Activated naive CD8-positive, alpha-beta T cell (primary cell): ENCODE data around the gene NCAPH2.
A peak's percentile ranks its signal among the peaks of the same experiment; 100 is the strongest.

Experiments
- H3K27ac Mint-ChIP-seq: one replicate; pipeline ENCODE4 v1.8.0; 2021; ENCODE audit warnings: mixed read lengths
- H3K27me3 Mint-ChIP-seq: one replicate; pipeline ENCODE4 v1.8.0; 2021; ENCODE audit warnings: mixed read lengths
- H3K36me3 Mint-ChIP-seq: one replicate; pipeline ENCODE4 v1.8.0; 2021; ENCODE audit warnings: mixed read lengths
- H3K4me1 Mint-ChIP-seq: one replicate; pipeline ENCODE4 v1.8.0; 2021; ENCODE audit warnings: low read depth, mixed read lengths
- H3K4me3 Mint-ChIP-seq: one replicate; pipeline ENCODE4 v1.8.0; 2021; ENCODE audit warnings: mild to moderate bottlenecking, mixed read lengths
- H3K9me3 Mint-ChIP-seq: one replicate; pipeline ENCODE4 v1.8.0; 2021; ENCODE audit warnings: low read depth, mixed read lengths

Gene NCAPH2

DNA sequence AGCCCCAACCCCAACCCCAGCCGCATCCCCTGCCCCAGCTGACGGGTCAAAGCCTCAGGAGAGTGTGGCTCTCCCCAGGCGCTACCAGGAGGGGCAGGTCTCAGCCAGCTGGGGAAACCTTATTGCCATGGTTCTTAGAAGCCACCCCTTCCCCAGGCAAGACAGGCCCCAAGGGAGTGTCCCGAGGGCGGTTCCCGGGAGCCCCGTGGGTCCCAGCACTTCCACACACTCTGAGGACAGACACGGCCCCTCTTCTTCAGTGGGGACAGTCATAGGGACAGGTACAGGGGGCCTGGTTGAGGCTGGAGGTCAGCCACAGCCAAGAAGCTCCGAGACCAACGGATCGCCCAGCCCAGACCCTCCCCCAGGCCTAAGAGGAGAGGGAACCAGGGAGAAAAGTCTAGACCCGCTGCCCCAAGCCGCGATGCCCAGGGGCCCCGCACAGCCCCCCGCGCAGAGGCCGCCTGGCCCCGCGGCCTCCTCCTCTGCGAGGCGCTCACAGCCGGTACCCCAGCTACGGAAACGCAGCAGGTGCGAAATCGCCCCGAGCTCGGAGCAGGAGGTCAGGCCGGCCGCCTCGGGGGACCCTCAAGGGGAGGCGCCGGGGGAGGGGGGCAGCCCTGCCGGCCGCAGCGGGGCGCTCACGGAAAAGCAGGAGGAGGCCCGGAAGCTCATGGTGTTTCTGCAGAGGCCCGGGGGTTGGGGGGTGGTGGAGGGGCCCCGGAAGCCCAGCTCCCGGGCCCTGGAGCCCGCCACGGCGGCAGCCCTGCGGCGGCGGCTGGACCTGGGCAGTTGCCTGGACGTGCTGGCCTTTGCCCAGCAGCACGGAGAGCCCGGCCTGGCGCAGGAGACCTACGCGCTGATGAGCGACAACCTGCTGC lies 40.3 kb downstream of the NCAPH2 start:
- peak overlapping the region; percentile 75 for H3K4me3 Mint-ChIP-seq
- no peaks in the 10 kb centered on the region for H3K9me3 Mint-ChIP-seq
- peaks cover 40% of the 10 kb centered on the region for H3K4me1 Mint-ChIP-seq
- H3K27ac Mint-ChIP-seq = peak overlapping the region; percentile 64
- H3K36me3 Mint-ChIP-seq = no peaks in the 10 kb centered on the region
- H3K27me3 Mint-ChIP-seq = no peaks in the 10 kb centered on the region

DNA sequence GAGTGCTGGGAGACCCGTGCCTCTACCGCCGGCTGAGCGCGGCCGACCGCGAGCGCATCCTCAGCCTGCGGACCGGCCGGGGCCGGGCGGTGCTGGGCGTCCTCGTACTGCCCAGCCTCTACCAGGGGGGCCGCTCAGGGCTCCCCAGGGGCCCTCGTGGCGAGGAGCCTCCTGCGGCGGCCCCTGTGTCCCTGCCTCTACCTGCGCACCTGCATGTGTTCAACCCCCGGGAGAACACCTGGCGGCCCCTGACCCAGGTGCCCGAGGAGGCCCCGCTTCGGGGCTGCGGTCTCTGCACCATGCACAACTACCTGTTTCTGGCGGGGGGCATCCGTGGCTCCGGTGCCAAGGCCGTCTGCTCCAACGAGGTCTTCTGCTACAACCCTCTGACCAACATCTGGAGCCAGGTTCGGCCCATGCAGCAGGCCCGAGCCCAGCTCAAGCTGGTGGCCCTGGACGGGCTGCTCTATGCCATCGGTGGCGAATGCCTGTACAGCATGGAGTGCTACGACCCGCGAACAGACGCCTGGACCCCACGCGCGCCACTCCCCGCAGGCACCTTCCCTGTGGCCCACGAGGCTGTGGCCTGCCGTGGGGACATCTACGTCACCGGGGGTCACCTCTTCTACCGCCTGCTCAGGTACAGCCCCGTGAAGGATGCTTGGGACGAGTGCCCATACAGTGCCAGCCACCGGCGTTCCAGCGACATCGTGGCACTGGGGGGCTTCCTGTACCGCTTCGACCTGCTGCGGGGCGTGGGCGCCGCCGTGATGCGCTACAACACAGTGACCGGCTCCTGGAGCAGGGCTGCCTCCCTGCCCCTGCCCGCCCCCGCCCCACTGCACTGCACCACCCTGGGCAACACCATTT lies 41.1 kb downstream of the NCAPH2 start:
- Mint-ChIP-seq H3K27ac (peak overlapping the region; percentile 86), H3K4me3 (peak overlapping the region; percentile 79), H3K27me3 (no peaks in the 10 kb centered on the region), H3K9me3 (no peaks in the 10 kb centered on the region), H3K4me1 (peaks cover 40% of the 10 kb centered on the region), H3K36me3 (no peaks in the 10 kb centered on the region)

DNA sequence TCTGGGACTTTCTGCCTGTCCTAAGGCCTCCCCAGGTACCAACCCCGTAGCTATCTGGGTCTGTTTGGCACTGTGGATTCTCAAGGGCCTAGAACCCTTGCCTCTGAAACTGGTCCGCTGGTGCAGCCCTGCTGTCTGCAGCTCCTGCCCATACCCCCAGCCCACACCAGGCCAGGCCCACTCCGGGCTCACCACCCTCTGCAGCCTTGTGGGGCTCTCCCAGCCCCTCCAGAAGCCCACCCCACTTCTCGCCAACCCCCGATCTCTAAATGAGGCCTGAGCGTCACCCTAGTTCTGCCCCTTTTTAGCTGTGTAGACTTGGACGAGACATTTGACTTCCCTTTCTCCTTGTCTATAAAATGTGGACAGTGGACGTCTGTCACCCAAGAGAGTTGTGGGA lies 42.4 kb downstream of the NCAPH2 start:
- H3K9me3 Mint-ChIP-seq = no peaks in the 10 kb centered on the region
- H3K4me1 Mint-ChIP-seq = peaks cover 29% of the 10 kb centered on the region
- H3K4me3 Mint-ChIP-seq = peak overlapping the region; percentile 79
- no peaks in the 10 kb centered on the region for H3K36me3 Mint-ChIP-seq
- H3K27me3 Mint-ChIP-seq = no peaks in the 10 kb centered on the region
- H3K27ac Mint-ChIP-seq = peak overlapping the region; percentile 75

DNA sequence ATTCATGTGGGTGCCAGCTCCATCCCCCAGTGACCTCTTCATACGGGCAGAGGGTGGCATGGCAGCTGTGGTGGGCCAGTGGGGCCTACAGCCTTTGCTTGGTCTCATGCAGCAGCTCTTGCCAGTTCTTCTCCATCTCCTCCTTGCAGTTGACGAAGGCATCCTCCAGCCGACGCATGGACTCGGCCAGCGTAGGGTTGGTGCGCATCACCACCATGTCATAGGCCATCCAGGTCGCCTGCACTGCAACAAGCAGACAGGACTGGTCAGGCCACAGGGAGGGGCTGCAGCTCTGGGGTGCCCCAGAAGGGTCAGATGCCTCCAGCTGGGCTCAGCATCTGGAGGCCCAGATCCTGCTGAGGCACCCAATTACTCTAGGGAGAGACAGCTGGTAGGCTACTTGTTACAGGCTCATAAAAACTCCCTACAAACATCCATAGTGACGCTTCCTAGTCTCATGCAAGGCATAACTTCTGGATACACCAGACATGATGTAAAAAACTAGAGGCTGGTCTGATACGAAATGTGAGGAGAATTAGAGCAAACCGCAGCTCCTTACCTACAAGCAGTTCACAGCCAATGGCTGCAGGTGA lies 43.2 kb downstream of the NCAPH2 start:
- no peaks in the 10 kb centered on the region for H3K9me3 Mint-ChIP-seq
- H3K27ac Mint-ChIP-seq = peak overlapping the region; percentile 41
- H3K36me3 Mint-ChIP-seq = no peaks in the 10 kb centered on the region
- peak overlapping the region; percentile 79 for H3K4me3 Mint-ChIP-seq
- no peaks in the 10 kb centered on the region for H3K27me3 Mint-ChIP-seq
- H3K4me1 Mint-ChIP-seq = peaks cover 21% of the 10 kb centered on the region

DNA sequence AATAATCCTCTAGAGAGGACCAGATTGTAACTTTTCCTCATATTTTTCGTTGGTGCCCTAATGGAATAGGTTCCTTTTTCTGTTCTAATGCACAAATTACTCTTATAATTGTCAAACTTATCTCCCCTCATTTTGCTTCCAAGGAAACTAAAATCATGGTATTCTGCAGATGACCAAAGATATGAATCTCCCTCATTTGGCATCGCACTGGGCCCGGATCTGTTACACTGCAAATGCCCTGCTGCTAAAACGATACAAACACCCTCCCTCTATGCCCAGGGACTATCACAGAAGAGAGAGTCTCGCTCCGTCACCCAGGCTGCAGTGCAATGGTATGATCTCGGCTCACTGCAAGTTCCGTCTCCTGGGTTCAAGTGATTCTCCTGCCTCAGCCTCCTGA lies 45.3 kb downstream of the NCAPH2 start:
- Mint-ChIP-seq H3K36me3 (no peaks in the 10 kb centered on the region), H3K27me3 (no peaks in the 10 kb centered on the region), H3K9me3 (no peaks in the 10 kb centered on the region), H3K4me3 (no peak overlapping the region), H3K27ac (no peak overlapping the region), H3K4me1 (peaks cover 18% of the 10 kb centered on the region)

DNA sequence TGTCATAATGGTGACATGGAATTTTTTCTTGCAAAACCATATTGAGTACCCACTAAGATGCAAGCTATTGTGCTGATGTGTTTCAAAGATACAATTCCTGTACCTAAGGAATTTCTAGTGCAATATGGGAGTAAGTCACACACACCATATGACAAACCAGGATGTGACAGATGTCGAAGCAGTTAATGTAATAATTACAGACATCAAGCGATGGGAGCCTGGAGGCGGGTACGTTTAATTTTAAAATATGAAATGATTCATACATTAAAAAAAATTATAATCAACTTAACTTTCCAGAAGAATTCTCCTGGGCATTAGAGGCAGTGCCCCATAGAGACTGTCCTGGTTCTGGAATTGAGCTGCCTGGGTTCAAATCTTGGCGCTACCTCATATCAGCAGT lies 48.7 kb downstream of the NCAPH2 start:
- Mint-ChIP-seq H3K9me3 (no peaks in the 10 kb centered on the region), H3K27me3 (no peaks in the 10 kb centered on the region), H3K4me3 (no peak overlapping the region), H3K27ac (no peak overlapping the region), H3K36me3 (no peaks in the 10 kb centered on the region), H3K4me1 (peaks cover 5% of the 10 kb centered on the region)

DNA sequence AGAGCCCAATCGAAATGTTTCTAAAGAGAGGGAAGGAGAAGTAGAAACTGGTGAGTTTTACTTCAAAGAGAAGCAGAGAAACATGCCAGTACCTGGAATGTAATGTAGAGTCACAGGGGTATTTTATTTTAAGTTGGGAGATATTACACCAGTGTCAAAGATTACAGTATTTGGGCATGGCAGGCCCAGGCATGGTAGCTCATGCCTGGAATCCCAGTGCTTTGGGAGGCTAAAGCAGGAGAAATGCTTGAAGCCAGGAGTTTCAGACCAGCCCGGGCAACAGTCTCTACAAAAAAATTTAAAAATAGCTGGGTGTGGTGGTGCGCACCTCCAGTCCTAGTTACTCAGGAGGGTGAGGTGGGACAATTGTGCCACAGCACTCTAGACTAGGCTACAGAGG lies 52.0 kb downstream of the NCAPH2 start:
- H3K4me1 Mint-ChIP-seq = peaks cover 13% of the 10 kb centered on the region
- no peaks in the 10 kb centered on the region for H3K36me3 Mint-ChIP-seq
- H3K27ac Mint-ChIP-seq = no peak overlapping the region
- no peaks in the 10 kb centered on the region for H3K9me3 Mint-ChIP-seq
- H3K27me3 Mint-ChIP-seq = no peaks in the 10 kb centered on the region
- H3K4me3 Mint-ChIP-seq = no peak overlapping the region

DNA sequence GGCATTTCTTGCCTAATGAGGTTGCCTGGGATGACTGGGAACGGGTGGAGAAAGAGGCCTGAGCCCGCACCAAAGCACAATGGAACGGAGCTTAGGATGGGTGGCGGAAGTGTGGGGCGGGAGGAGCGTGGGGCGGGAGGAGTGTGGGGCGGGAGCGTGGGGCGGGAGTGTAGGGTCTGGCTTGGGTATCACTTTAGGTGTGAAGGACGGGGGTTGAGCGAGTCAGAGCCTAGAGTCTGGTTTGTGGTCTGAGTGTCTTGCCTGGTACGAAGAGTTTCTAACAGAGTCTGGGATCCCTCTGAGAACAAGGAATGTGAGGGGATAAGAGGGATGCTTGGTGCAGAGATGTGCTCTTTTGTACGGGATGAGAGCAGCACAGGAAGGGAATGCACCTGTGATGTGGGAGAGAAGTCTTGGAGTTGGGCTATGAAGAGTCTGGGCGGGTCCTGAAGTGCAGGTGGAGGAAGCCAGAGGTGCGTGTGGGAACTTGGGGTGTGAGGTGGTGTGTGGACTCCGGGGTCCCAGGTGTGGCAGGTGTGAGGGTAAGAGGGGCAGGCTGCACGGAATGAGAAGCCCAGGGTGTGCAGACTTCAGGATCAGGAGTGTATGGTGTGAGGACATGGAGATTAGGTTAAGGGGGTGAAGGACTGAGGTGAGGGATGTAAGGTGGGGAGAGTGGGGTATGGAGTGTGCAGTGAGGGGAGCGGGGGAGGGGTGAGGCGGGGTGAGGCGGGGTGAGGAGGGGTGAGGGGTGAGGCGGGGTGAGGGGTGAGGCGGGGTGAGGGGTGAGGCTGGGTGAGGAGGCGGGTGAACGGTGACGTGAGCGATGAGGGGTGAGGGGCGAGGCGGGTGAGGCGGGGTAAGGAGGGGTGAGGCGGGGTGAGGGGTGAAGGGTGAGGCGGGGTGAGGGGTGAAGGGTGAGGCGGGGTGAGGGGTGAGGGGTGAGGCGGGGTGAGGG lies 53.7 kb downstream of the NCAPH2 start:
- no peaks in the 10 kb centered on the region for H3K27me3 Mint-ChIP-seq
- no peaks in the 10 kb centered on the region for H3K9me3 Mint-ChIP-seq
- peak overlapping the region; percentile 61 for H3K4me3 Mint-ChIP-seq
- H3K27ac Mint-ChIP-seq = peak overlapping the region; percentile 50
- peaks cover 13% of the 10 kb centered on the region for H3K4me1 Mint-ChIP-seq
- no peaks in the 10 kb centered on the region for H3K36me3 Mint-ChIP-seq

DNA sequence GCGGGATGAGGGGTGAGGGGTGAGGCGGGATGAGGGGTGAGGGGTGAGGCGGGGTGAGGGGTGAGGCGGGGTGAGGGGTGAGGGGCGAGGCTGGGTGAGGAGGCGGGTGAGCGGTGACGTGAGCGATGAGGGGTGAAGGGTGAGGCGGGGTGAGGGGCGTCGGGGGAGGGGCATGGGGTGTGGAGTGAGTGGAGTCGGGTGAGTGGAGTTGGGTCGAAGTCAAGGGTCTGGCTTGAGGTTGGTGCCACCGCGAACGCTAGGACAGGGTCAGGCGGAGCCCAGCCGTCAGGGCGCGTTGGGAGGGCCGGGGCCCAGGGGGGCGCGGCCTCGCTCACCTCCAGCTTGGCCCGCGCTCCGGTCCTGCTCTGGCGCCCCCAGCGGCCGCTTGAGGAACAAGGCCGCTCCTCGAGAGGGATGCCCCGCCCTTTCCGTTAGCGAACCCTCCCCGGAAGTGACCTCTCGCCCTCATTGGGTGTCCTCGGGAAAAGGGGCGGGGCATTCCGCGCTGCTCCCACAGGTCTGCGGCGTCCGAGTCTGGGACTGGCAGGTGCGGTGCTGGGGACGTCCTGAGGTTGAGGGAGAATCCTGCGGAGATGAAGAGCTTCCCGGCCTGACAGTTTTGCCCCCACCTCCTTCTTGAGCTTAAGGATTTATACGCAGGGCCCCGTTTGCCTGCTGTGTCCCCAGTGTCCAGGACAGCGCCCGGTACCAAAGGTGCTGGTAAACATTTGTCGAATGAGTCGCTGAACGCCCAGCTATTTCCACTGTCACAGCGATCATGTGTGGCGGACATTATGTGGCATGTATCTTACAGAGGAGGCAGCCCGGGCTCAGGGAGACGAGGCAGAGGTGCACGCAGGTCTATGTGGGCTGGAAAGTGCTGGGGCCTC lies 54.7 kb downstream of the NCAPH2 start, which contains the start of gene SYCE3:
Gene SYCE3 (minus strand): TSS at position 397 of the 890 bp plus-strand sequence. CDS start 6,514 bp downstream, outside the sequence.
- no peaks in the 10 kb centered on the region for H3K36me3 Mint-ChIP-seq
- H3K27me3 Mint-ChIP-seq = no peaks in the 10 kb centered on the region
- H3K9me3 Mint-ChIP-seq = no peaks in the 10 kb centered on the region
- peaks cover 13% of the 10 kb centered on the region for H3K4me1 Mint-ChIP-seq
- peak within 1 kb of the TSS; percentile 77 for H3K27ac Mint-ChIP-seq
- H3K4me3 Mint-ChIP-seq = peak within 1 kb of the TSS; percentile 94

DNA sequence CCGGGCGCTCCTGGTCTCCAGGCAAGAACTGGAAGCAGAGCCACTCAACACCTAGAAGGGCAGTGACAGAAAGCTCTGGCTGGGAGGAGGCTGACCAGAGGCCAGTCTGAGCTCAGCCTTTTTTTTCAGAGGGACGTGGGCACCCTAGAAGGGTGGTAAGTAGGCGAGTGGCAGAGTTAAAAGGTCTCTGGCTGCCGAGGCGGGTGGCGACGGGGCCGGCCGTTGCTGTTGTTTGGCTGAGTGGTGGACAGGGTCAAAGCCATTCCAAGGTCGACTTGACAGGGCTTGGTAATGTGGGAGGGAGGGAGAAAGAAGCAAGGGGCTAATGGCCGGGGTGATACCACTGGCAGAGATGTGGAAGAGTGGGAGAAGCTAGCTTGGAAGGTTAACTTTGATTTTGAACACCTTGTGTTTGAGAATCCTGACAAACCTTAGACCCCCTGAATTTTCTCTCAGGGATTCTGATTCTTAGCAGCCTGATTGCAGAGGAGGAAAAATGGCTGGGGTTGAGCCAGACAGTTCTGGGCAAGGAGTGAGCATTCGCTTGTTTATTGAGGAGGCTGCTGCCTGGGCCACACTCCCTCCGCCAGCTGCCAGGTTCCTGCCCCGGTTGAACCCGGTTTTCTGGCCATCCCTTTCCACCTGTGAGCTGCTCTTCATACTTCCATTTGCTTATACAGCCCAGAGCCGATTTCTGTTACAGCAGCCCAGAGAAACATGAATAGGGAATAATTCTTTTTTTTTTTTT lies 55.6 kb downstream of the NCAPH2 start:
- peaks cover 13% of the 10 kb centered on the region for H3K4me1 Mint-ChIP-seq
- peak overlapping the region; percentile 94 for H3K4me3 Mint-ChIP-seq
- H3K36me3 Mint-ChIP-seq = no peaks in the 10 kb centered on the region
- no peaks in the 10 kb centered on the region for H3K27me3 Mint-ChIP-seq
- no peaks in the 10 kb centered on the region for H3K9me3 Mint-ChIP-seq
- peak overlapping the region; percentile 77 for H3K27ac Mint-ChIP-seq

DNA sequence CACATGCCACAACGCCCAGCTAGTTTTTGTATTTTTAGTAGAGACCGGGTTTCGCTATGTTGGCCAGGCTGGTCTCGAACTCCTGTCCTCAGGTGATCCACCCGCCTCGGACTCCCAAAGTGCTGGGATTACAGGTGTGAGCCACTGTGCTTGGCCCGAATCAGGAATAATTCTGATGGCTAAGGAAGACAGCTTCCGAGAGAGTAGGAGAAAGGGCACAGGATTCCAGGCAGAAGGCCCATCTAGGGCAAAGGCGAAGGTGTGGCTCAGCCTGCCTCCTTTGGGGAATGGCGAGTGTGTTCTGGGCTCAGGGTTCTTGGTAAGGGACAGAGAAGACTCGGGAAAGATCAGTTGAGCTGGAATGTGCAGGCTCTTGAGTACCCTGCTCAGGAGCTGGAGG lies 56.3 kb downstream of the NCAPH2 start:
- Mint-ChIP-seq H3K27me3 (no peaks in the 10 kb centered on the region), H3K36me3 (no peaks in the 10 kb centered on the region), H3K4me1 (peaks cover 13% of the 10 kb centered on the region), H3K27ac (no peak overlapping the region), H3K9me3 (no peaks in the 10 kb centered on the region), H3K4me3 (no peak overlapping the region)

DNA sequence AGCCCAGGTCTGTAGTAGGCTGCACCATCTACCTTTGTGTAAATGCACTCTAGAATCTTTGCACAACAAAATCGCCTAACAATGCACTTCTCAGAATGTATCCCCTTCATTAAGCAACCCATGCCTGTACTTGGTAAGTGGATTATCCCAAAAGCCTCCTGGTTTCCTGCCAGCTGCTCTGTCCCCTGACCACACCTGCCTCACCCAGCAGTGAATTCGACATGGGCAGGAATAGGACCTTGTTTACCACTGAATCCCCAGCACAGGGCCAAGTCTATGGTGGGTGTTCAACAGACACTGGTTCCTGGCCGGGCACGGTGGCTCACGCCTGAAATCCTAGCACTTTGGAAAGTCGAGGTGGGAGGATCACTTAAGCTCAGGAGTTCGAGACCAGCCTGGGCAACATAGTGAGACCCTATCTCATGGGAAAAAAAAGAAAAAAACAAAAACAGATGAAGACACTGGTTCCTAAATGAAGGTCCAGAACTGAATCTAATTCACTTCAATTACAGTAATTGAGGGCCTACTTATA lies 59.8 kb downstream of the NCAPH2 start:
- H3K4me3 Mint-ChIP-seq = no peak overlapping the region
- H3K27me3 Mint-ChIP-seq = no peaks in the 10 kb centered on the region
- H3K36me3 Mint-ChIP-seq = no peaks in the 10 kb centered on the region
- H3K4me1 Mint-ChIP-seq = peaks cover 7% of the 10 kb centered on the region
- H3K27ac Mint-ChIP-seq = no peak overlapping the region
- no peaks in the 10 kb centered on the region for H3K9me3 Mint-ChIP-seq
